Measurements from ENCODE around the gene NYNRIN.
A peak's percentile ranks its signal among the peaks of the same experiment; 100 is the strongest.
"Not testable (repeated sequence)": the region's sequence is repeated elsewhere in the genome, so short reads cannot be mapped to it uniquely, and the experiment has no call there.

Gene NYNRIN

DNA sequence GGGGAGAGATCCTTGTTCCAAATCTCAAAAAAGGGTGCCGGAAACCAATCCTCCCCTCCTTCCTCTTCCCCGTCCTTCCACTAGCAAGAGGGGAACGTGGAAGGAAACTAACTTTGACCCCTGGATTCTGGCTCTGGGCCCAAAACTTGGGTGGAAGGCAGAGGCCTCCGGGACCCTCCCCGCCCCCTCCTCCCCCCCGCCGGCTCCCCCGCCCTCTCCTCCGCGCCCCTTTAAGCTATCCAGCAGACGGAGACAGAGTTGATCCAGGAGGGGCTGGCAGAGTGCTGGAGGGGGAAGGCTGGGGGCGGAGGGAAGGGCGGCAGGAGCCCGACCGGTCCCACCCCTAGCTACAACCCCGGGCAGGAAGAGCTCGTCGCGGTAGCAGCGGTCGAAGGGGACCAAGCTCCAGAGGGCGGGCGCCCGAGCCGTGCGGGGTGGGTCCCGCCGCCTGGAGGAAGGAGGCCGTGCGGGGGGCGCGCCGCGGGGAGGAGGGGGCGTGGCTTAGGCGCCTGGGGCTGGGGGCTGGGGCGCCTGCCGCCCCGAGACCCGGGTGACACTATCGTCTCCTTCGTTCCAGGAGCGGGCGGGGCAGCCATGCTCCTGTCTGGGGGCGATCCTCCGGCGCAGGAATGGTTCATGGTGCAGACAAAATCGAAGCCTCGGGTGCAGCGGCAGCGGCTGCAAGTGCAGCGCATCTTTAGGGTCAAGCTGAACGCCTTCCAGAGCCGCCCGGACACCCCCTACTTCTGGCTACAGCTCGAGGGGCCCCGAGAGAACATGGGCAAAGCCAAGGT lies at the start of gene NYNRIN:
NYNRIN (plus strand) TSS at position 351 of the 794 bp plus-strand sequence; CDS start at position 595, 244 bp downstream.
- DNase-seq (ENCODE audit: low read depth) = peak; percentile 5

DNA sequence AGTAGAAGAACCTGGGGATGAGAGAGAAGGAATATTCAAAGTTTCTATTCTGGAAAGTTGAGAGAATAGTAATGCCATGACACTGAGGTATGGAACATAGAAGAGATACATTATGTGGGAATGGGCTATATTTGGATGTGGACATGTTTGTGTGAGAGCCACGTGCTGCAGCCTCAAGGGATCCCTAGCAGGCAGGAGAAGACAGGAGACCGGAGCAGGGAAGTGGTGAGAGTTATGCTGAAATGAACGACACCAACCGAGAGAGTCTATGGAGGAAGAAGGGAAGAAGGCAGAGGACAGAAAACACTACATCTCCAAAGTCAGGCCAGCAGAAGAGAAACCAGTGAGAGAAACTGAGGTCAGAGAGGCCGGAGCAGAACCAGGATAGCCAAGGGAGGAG lies 49.1 kb upstream of the NYNRIN start:
- DNase-seq (ENCODE audit: low read depth) = no peak

DNA sequence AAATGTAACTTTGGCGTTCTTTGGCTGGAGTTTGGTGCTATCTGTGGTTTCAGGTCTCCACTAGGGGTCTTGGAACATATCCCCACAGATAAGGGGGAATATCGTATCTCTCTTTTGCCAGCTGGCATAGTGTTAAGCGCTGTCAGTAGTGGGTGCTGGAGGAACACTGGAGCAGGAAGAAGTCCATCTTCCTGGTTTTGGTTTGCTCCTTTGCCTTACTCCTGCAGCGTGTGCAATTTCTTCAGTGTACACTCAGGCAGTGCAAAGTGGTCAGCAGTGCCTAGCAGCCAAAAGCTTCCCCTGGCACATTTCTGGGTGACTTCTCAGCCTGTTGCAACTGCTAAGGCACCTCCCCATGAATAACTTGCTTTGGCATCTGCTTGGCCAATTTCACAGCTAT lies 47.3 kb upstream of the NYNRIN start:
- no peak for DNase-seq (ENCODE audit: low read depth)

DNA sequence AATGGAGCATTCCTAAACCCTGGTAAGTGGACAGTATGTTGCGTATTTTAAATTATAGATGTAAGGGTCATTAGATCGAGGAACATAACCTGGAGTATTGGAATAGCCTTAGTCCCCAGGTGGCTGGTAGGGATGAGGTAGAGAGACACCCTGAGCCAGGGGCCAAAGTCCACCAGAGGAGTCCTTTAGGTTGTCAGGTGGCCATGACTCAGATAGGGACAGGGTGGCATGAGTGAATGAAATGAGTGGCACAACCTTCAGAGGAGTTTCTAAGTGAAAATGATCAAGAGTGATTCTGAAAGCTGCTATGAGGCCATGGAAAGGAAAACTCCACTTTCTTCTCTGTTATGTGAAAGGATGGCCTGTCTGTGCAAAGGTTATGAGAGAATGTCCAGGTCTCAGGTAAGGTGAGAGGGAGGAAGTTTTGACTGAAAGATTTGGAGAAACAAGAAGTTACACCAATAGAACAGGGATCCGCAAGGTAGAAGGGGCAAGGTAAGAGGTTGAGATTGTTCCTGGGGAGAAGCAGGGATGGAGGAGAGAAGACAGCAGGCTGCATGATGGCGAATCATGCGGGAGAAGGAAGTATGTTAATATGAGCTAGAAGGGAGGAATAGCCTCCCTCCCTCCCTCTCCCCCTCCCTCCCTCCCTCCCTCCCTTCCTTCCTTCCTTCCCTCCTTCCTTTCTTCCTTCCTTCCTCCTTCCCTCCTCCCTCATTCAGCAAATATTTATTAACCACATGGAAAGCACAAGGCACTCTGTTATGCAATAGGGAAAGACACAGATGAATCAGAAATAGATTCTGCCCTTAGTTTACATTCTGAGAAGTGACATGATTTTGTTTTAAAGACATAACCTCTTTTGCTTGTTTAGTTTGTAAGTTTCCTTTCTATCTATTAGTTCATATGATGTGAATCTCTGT lies 45.0 kb upstream of the NYNRIN start:
- DNase-seq (ENCODE audit: low read depth) = no peak

DNA sequence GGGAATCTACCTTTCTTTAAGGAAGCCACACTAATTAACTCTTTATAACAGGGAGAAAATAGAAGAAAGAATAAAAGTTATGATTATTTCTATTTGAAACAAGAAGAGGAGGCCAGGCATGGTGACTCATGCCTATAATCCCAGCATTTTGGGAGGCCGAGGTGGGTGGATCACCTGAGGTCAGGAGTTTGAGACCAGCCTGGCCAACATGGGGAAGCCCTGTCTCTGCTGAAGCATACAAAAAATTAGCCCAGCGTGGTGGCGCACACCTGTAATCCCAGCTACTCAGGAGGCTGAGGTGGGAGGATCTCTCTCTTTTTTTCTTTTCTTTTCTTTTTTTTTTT lies 44.3 kb upstream of the NYNRIN start:
- not testable (repeated sequence) for DNase-seq (ENCODE audit: low read depth)

DNA sequence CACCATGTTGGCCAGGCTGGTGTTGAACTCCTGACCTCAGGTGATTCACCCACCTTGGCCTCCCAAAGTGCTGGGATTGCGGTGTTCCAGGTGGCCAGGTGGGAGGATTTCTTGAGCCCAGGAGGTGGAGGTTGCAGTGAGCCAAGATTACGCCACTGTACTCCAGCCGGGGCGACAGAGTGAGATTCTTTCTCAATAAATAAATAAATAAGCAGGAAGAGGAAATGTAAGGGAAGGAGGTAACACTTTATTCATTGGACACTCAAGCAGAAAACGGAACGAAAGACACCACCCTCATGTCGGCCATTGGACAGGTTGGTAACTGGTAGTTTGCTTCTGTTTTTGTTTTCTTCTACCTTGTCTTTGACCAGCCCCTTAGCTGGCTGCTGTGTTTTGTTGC lies 43.8 kb upstream of the NYNRIN start:
- no peak for DNase-seq (ENCODE audit: low read depth)

DNA sequence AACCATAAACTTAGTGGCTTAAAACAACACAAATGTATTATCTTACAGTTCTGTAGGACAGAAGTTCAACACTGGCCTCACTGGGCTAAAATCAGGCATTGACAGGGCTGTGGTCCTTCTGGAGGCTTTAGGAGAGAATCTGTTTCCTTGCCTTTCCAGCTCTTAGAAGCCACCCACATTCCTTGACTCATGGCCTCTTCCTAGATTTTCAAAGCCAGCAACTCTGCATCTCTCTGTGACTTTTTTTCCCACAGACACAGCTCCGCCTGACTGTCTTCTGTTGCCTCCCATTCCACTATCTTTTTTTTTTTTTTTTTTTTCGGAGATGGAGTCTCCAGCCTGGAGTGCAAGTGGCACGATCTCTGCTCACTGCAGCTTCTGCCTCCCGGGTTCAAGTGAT lies 42.6 kb upstream of the NYNRIN start:
- DNase-seq (ENCODE audit: low read depth) = no peak

DNA sequence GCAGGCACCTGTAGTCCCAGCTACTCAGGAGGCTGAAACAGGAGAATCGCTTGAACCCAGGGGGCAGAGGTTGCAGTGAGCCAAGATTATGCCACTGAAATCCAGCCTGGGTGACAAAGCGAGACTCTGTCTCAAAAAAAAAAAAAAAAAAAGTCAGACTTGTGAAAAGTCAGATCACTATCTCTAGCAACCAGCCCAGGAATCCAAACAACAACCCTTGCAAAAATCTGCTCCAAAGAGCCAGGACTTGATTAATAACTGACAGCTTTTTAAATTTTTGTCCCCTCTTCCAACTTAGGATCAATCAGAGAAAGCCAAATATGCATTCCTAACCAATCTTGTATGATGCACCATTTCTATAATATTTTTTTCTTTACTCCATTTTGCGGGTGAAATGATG lies 38.5 kb upstream of the NYNRIN start:
- no peak for DNase-seq (ENCODE audit: low read depth)

DNA sequence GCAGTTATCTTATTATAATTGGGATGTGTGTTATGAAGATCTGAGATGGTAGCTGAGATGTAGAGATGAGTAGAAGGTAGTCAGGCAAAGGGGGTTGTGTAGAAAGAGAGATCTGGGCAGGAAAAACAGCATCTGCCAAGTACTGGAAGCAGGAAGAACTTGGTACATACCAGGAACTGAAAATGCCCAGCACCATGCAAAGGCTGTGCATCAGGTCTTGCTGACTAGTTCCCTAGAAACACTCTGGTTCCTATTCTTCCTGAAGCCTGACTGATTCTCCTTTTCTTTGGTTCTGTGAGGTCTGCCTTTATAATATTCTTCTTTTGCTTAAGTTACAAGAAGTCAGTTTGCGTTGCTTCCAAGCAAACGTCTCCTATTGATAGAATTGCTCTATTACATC lies 37.5 kb upstream of the NYNRIN start:
- DNase-seq (ENCODE audit: low read depth) = no peak

DNA sequence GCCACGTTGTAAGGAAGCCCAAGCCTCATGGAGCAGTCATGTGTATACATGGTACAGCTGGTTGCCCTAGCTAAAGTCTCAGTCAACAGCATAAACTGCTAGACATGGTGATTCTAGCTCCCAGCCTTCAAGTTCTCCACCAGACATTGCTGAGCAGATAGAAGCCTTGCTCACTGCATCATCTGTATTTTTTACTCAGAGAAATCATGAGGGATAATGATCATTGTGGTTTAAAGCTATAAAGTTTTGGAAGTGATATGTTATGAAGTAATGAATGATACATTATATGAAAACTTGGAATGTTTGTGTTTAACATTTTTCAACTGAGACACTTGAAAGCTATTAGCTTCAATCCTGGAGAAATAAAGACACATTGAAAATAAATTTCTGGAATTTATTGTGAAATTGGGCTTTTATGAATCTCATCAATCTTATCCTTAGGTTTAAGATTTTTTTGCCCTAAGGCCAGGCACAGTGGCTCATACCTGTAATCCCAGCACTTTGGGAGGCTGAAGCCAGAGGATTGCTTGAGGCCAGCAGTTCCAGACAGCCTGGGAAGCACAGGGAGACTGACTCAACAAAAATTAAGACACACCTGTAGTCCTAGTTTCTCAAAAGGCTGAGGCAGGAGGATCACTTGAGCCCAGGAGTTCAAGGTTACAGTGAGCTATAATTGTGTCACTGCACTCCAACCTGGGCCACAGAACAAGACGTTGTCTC lies 36.4 kb upstream of the NYNRIN start:
- DNase-seq (ENCODE audit: low read depth) = no peak

DNA sequence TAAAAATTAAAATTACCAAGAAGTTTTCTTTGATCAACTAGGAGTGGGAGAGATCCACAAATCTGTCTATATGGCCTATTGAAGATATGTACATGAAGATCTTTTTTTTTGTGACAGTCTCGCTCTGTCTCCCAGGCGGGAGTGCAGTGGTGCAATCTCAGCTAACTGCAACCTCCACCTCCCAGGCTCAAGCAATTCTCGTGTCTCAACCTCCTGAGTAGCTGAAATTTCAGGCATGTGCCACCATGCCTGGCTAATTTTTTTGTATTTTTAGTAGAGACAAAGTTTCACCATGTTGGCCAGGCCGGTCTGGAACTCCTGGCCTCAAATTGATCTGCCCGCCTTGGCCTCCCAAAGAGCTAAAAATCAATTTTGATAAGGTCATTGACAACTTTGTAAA lies 35.4 kb upstream of the NYNRIN start:
- no peak for DNase-seq (ENCODE audit: low read depth)

DNA sequence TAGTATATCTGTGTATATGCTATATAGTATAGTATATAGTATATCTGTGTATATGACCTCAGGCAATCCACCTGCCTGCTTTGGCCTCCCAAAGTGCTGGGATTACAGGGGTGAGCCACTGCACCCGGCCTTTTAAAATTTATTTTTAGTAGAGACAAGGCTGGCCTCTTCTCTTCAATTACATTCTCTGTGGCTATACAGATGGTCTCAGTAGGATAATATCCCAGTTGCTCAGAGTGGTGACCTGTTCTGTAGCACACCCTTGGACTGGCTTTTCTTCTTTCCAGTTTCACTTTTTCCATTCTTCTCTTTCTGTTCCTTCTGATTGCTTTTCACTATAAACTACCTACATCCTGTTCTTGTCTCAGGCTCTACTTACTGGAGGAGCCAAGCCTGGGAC lies 34.0 kb upstream of the NYNRIN start:
- no peak for DNase-seq (ENCODE audit: low read depth)

DNA sequence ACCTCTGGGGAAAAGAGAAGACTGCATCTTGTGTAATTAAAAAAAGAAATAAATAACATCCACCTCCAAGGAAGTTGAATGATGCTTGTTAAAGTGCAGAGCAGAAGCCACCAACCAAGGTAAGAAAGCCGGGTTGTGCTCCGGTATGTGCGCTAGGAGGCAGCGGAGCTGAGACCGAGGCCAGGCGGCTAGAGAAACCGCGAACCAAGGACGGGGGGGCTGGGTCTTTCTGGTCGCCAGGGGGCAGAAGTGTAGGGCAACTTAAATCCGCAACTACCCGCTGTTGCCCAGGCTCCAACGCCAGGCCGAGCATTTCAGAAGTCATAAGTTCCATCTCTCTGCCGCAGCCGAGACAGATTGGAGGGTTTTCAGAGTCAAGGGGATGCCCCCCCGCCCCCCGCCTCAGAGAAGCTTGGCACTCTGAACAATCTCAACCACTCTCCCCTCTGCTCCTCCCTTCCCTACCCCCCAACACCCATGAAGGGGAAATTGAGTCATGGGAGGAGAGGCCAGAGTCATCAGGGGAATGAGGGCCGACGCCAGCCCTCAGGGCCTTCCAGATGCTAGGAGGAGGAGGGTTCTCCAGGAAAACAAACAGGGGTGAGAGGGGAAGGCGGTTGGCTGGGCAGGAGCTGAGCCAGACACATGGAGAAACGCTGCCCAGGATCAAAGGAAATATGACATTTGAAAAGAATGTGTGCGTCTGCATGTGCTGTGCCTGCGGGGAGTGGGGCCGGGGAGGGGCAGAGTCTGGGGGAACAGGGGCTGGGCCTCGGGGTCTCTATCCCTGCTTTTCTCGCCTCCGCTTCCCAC lies 33.0 kb upstream of the NYNRIN start:
- DNase-seq (ENCODE audit: low read depth) = peak; percentile 47

DNA sequence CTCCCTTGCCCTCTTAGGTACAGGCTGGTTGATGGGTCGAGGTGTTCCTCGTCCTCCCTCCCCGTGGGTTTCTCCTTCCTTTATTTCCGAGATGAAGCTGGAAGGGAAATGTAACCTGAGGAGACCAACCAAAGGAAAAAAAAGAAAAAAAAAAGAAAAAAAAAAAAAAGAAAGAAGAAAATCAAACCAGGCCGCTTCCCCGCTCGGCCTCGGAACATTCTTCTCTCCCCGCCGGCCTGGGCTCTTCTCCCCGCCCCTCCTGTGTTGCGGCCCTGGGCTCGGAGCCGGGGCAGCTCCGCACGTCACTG lies 32.4 kb upstream of the NYNRIN start:
- no peak for DNase-seq (ENCODE audit: low read depth)

DNA sequence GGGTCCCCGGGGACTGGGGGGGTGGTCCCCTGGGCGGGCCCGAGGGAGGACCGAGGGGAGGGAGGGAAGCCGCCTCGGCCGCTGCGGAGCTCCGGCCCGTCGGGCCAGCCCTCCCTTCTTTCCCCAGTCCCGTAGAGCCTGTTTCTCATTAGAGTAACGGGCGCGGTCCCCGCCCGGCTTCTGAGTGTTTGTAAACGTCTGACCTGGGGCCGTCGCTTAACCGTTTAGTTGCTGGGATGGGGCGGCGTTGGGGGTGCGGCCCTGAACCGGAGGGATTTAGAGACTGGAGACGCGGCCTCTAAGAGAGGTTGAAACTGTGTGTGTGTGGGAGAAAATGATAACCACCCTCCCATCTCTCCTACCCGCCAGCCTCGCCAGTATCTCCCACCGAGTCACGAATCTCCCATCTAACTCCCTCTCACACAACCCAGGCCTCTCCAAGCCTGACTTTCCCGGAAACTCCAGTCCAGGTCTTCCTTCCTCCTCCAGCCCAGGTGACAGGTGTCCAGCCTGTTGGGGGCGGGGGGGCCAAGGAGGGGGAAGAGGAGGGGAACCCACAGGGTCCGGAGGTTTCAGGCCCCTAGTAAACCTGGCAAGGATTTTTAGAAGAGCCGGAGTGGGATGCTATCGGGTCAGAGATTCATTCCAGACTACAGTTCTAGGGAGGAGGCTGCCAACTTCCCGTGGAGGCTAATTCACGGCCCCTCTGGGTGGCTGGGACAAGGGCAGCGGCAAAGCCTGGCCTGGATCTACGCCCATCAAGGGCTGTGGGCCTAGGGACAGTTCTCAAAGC lies 31.9 kb upstream of the NYNRIN start:
- no peak for DNase-seq (ENCODE audit: low read depth)

DNA sequence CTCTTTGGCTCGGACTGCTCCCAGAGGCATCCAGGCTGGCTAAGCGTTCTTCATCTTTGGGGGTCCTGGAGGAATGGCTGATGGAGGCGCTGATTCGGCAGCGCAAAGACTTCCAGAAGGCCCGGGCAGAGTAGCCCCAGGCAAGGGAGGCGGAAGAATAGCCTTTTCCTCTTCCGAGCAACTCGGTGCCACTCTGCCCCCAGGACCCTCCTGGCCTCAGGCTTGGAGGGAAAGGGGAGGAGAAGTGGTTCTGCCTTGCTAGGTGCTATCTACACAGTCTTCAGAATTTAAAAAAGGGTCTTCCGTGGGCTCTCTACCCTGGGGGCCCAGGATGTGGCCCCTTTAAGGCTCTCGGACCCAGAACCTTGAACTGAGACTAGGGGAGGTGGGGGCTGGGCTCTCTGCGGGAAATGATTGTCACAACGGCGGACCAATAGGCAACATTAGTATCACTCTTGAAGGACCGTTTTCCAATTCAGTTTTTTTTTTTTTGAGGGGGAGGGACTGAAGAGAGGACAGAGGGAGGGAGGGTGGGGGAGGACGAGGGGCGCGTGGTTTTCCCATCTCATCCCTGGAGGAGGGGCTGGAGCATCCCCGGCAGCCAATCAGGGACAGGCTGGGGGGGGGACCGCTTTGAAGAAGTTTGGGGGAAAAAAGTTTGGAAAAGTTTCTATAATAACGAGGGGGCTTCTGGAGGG lies 31.1 kb upstream of the NYNRIN start, which contains the start of gene NFATC4:
NFATC4 (plus strand) TSS at position 671 of the 698 bp plus-strand sequence. CDS start 157 bp downstream, outside the sequence.
- DNase-seq (ENCODE audit: low read depth) = no peak

DNA sequence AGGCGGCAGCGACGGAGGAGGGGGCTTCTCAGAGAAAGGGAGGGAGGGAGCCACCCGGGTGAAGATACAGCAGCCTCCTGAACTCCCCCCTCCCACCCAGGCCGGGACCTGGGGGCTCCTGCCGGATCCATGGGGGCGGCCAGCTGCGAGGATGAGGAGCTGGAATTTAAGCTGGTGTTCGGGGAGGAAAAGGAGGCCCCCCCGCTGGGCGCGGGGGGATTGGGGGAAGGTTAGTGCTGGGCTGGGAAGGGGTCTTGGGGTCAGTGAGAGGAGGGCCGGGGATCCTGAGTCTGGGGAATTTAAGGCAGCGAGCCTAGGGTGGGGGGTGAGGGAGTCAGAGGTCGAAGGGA lies 30.6 kb upstream of the NYNRIN start:
- no peak for DNase-seq (ENCODE audit: low read depth)

DNA sequence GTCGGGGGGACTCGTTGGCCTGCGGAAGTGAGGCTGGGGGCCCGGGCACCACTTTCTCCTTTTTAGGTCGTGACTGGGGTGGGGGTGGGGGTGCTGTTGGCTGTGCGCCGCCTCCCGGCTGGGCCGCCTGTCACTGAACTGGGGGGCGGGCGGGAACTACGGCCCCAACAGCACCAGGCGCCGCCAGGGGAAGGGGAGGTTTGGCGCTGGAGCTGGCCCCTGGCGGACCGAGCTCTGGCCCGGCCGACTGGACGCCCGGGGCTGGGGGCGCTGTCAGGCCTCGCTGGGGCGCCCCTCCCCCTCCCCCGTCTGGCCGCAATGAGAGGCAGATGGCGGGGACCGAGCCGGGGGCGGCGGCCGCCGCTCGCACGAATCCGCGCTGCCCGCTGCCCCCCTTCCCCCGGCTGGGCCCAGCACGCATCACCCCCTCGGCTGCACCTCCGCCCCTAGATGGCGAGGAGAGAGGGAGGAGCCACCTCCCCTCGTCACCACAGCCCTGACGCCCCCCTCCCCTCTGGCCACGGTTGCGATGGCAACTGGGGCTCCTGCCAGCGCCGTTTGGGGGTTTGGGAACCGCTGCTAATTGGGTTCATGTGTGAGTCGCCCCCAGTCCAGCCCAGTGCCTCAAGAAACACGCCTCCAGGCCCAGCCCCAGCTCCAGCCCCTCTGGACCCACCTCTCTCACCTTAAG lies 30.1 kb upstream of the NYNRIN start:
- DNase-seq (ENCODE audit: low read depth) = no peak

DNA sequence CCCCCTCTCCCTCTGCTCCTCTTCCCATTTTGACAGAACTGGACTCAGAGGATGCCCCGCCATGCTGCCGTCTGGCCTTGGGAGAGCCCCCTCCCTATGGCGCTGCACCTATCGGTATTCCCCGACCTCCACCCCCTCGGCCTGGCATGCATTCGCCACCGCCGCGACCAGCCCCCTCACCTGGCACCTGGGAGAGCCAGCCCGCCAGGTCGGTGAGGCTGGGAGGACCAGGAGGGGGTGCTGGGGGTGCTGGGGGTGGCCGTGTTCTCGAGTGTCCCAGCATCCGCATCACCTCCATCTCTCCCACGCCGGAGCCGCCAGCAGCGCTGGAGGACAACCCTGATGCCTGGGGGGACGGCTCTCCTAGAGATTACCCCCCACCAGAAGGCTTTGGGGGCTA lies 29.3 kb upstream of the NYNRIN start:
- no peak for DNase-seq (ENCODE audit: low read depth)
